HG02981 (cell line): ENCODE results near the gene ATOH8.
"Not testable (repeated sequence)": the region's sequence is repeated elsewhere in the genome, so short reads cannot be mapped to it uniquely, and the experiment has no call there.

Experiments
- ATAC-seq: cut with Tn5 transposase; IDR thresholded peaks from one replicate; pipeline ENCODE4 v1.9.1; 2021; ENCODE audit warnings: mild to moderate bottlenecking, moderate library complexity; ENCODE audit not compliant: unreplicated experiment

The ATOH8 gene

DNA sequence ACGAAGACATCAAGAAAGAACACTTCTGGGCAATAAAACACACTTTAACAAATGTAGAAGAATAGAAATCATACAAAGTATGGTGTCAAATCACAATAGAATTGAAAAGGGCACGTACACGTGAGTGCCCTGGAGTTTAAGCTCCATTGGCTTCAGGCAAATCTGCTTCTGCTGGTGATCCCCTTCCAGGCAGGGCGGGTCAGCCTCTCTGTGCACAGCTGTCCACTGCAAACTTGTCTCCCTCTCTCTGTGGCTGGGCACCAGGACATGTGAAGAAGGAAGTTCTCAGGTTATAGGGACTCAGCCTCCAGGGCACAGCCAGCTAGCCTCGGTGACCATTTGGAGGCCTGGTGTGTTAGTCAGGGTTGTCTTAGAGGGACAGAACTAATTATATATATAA lies 69.0 kb downstream of the ATOH8 start:
- ATAC-seq, result no peak

- ATAC-seq, result no peak
Measured at GRCh38 chr2:85823951-85824350, 70.2 kb downstream of the ATOH8 start.

- peak; percentile 85 for ATAC-seq
Measured at GRCh38 chr2:85826990-85827878, 73.4 kb downstream of the ATOH8 start.

- no peak for ATAC-seq
Measured at GRCh38 chr2:85827879-85828569, 74.2 kb downstream of the ATOH8 start.

- ATAC-seq, result no peak
Measured at GRCh38 chr2:85828725-85829124, 74.9 kb downstream of the ATOH8 start.

DNA sequence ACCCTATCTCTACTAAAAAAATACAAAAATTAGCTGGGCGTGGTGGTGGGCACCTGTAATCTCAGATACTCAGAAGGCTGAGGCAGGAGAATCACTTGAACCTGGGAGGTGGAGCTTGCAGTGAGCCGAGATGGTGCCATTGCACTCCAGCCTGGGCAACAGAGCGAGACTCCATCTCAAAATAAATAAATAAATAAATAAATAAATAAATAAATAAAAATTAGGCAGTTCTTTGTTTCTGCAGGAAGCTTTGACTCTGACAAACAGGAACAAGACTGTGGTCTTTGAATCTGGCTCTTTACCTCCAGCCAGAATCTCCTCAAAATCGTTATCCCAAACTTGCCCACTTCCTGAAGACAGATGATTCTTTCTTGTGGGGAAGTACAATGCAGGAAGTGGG lies 75.6 kb downstream of the ATOH8 start:
- ATAC-seq, result not testable (repeated sequence)

- no peak for ATAC-seq
Measured at GRCh38 chr2:85830645-85831044, 76.9 kb downstream of the ATOH8 start.

GRCh38 chr2:85831735-85832134 lies 77.9 kb downstream of the ATOH8 start:
- ATAC-seq, result no peak

DNA sequence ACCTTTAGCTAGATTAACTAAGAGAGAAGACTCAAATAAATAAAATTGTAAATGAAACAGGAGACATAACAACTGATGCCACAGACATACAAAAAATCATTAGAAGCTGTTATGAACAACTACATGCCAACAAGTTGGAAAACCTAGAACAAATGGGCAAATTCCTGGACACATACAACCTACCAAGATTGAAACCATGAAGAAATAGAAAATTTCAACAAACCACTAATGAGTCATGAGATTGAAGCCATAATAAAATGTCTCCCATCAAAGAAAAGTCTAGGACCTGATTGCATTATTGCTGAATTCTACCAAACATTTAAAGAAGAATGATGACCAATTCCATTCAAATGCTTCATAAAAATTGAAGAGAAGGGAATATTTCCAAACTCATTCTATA lies 80.7 kb downstream of the ATOH8 start:
- no peak for ATAC-seq
